ENCODE measurements around the gene MOB1B. TPM values are rescaled to one million over a fixed set of nuclear protein-coding genes. Genes with fewer than 3 reads are reported as not detected.
"Not testable (repeated sequence)": the region's sequence is repeated elsewhere in the genome, so short reads cannot be mapped to it uniquely, and the experiment has no call there.

MOB1B gene
- total RNA-seq, 1 donor from 2014 or later, result 24.6 TPM

DNA sequence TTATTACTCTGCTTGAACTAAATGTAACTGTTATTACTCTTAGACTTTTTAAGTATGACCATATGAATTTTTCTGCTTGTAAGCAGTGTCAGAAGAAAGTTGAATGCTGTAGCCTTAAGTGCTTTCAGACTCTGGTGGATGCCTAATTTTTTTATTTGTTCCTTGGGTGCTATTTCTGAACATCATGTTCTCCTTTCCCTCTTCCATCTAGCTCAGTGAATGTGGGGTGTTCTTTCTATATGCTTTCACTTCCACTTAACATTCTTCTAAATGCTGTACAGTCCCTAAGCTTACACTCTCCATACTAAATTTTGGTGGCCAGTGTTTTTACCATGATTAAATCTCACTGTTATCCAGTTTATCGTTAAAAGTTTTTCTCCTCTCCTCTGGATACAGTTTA is 94.9 kb downstream of the MOB1B start:
- Mint-ChIP-seq H3K4me3 (ENCODE audit: unreplicated experiment) (no peak overlapping the region), H3K4me1 (ENCODE audit: low read depth, unreplicated experiment) (peaks cover 2% of the 10 kb centered on the region), H3K36me3 (ENCODE audit: unreplicated experiment) (peaks cover 18% of the 10 kb centered on the region), H3K9me3 (ENCODE audit: unreplicated experiment) (peaks cover 6% of the 10 kb centered on the region), H3K27me3 (ENCODE audit: unreplicated experiment) (no peaks in the 10 kb centered on the region), H3K27ac (ENCODE audit: unreplicated experiment) (no peak overlapping the region)
- DNase-seq, result no peak
- TF ChIP-seq, protein P1, sequence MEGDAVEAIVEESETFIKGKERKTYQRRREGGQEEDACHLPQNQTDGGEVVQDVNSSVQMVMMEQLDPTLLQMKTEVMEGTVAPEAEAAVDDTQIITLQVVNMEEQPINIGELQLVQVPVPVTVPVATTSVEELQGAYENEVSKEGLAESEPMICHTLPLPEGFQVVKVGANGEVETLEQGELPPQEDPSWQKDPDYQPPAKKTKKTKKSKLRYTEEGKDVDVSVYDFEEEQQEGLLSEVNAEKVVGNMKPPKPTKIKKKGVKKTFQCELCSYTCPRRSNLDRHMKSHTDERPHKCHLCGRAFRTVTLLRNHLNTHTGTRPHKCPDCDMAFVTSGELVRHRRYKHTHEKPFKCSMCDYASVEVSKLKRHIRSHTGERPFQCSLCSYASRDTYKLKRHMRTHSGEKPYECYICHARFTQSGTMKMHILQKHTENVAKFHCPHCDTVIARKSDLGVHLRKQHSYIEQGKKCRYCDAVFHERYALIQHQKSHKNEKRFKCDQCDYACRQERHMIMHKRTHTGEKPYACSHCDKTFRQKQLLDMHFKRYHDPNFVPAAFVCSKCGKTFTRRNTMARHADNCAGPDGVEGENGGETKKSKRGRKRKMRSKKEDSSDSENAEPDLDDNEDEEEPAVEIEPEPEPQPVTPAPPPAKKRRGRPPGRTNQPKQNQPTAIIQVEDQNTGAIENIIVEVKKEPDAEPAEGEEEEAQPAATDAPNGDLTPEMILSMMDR (IDR thresholded peaks at IDR 0.05; ENCODE audit: partially characterized antibody, unreplicated experiment), result no peak

DNA sequence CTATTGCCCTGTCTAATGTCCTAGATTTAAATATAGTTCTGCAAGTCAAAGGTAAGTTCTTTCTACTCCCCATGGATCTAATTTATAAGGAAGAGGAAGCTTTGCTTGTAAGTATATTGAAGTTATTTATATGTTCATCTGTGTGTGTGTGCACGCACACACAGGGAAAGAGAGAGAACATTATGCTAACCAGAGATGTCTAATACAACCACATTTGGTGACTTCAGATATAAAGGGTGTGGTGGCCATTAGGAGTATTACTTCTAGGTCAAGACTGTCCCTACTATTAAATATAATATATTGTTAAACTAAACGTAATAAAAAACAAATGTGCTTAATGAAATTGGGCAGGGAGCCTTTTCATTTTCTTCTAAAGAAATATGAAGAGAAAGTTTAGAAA is 95.4 kb downstream of the MOB1B start:
- H3K36me3 Mint-ChIP-seq (ENCODE audit: unreplicated experiment), result peaks cover 22% of the 10 kb centered on the region
- H3K4me3 Mint-ChIP-seq (ENCODE audit: unreplicated experiment), result no peak overlapping the region
- H3K27ac Mint-ChIP-seq (ENCODE audit: unreplicated experiment), result no peak overlapping the region
- H3K27me3 Mint-ChIP-seq (ENCODE audit: unreplicated experiment), result no peaks in the 10 kb centered on the region
- H3K9me3 Mint-ChIP-seq (ENCODE audit: unreplicated experiment), result peaks cover 5% of the 10 kb centered on the region
- TF ChIP-seq, protein P1 (IDR thresholded peaks at IDR 0.05; ENCODE audit: partially characterized antibody, unreplicated experiment), result no peak
- DNase-seq, result no peak
- H3K4me1 Mint-ChIP-seq (ENCODE audit: low read depth, unreplicated experiment), result peaks cover 2% of the 10 kb centered on the region

DNA sequence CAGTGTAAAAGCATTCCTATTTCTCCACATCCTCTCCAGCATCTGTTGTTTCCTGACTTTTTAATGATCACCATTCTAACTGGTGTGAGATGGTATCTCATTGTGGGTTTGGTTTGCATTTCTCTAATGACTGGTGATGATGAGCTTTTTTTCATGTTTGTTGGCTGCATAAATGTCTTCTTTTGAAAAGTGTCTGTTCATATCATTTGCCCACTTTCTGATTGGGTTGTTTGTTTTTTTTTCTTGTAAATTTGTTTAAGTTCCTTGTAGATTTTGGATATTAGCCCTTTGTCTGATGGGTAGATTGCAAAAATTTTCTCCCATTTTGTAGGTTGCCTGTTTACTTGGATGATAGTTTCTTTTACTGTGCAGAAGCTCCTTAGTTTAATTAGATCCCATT is 97.5 kb downstream of the MOB1B start:
- not testable (repeated sequence) for DNase-seq; H3K4me1 Mint-ChIP-seq (ENCODE audit: low read depth, unreplicated experiment); H3K27ac Mint-ChIP-seq (ENCODE audit: unreplicated experiment); H3K9me3 Mint-ChIP-seq (ENCODE audit: unreplicated experiment); H3K27me3 Mint-ChIP-seq (ENCODE audit: unreplicated experiment); H3K4me3 Mint-ChIP-seq (ENCODE audit: unreplicated experiment)
- peaks cover 25% of the 10 kb centered on the region for H3K36me3 Mint-ChIP-seq (ENCODE audit: unreplicated experiment)

DNA sequence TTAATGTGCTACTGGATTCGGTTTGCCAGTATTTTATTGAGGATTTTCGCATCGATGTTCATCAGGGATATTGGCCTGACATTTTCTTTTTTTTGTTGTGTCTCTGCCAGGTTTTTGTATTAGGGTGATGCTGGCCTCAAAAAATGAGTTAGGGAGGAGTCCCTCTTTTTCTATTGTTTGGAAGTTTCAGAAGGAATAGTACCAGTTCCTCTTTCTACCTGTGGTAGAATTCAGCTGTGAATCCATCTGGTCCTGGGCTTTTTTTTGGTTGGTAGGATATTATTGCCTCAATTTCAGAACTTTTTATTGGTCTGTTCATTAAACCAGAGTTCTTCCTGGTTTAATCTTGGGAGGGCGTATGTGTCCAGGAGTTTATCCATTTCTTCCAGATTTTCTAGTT is 99.2 kb downstream of the MOB1B start:
- H3K4me3 Mint-ChIP-seq (ENCODE audit: unreplicated experiment); H3K9me3 Mint-ChIP-seq (ENCODE audit: unreplicated experiment): not testable (repeated sequence)

DNA sequence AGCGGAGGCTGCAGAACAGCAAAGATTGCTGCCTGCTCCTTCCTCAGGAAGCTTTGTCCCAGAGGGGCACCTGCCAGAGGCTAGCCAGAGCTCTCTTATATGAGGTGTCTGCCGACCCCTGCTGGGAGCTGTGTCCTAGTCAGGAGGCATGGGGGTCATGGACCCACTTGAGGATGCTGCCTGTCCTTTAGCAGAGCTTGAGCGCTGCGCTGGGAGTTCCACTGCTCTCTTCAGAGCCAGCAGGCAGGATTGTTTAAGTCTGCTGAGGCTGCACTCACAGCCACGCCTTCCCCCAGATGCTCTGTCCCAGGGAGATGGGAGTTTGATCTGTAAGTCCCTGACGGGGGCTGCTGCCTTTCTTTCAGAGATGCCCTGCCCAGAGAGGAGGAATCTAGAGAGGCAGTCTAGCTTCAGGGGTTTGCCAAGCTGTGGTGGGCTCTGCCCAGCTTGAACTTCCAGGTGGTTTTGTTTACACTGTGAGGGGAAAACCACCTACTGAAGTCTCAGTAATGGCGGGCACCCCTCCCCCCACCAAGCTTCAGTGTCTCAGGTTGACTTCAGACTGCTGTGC is 102.2 kb downstream of the MOB1B start:
- peak; percentile 36 for DNase-seq
- Mint-ChIP-seq H3K36me3 (ENCODE audit: unreplicated experiment) (peaks cover 22% of the 10 kb centered on the region), H3K4me1 (ENCODE audit: low read depth, unreplicated experiment) (peaks cover 14% of the 10 kb centered on the region), H3K4me3 (ENCODE audit: unreplicated experiment) (peak overlapping the region; percentile 59), H3K27me3 (ENCODE audit: unreplicated experiment) (peaks cover 1% of the 10 kb centered on the region), H3K27ac (ENCODE audit: unreplicated experiment) (peak overlapping the region; percentile 56), H3K9me3 (ENCODE audit: unreplicated experiment) (peaks cover 1% of the 10 kb centered on the region)
- TF ChIP-seq, protein P1 (IDR thresholded peaks at IDR 0.05; ENCODE audit: partially characterized antibody, unreplicated experiment), result no peak

More for the DNA sequence above, 99.2 kb downstream of the MOB1B start:
- H3K36me3 Mint-ChIP-seq (ENCODE audit: unreplicated experiment), result peaks cover 25% of the 10 kb centered on the region
- not testable (repeated sequence) for H3K27ac Mint-ChIP-seq (ENCODE audit: unreplicated experiment); H3K4me1 Mint-ChIP-seq (ENCODE audit: low read depth, unreplicated experiment); DNase-seq; H3K27me3 Mint-ChIP-seq (ENCODE audit: unreplicated experiment)

DNA sequence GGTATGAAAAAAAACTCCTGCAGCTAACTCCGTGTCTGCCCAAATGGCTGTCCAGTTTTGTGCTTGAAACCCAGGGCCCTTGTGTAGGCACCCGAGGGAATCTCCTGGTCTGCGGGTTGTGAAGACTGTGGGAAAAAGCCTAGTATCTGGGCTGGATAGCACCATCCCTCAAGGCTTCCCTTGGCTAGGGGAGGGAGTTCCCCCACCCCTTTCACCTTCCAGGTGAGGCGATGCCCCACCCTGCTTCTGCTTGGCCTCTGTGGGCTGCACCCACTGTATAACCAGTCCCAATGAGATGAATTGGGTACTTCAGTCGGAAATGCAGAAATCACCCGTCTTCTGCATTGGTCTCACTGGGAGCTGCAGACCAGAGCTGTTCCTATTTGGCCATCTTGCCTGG is 102.9 kb downstream of the MOB1B start:
- not testable (repeated sequence) for H3K9me3 Mint-ChIP-seq (ENCODE audit: unreplicated experiment); H3K27me3 Mint-ChIP-seq (ENCODE audit: unreplicated experiment); DNase-seq; H3K27ac Mint-ChIP-seq (ENCODE audit: unreplicated experiment); H3K4me3 Mint-ChIP-seq (ENCODE audit: unreplicated experiment)
- peaks cover 22% of the 10 kb centered on the region for H3K36me3 Mint-ChIP-seq (ENCODE audit: unreplicated experiment)
- H3K4me1 Mint-ChIP-seq (ENCODE audit: low read depth, unreplicated experiment), result peaks cover 16% of the 10 kb centered on the region

All from glutamatergic neuron (in vitro differentiated cells).